HL-60/S4 (cell line): ENCODE measurements around the gene CASQ2.

Experiments
- in situ Hi-C: fragments of 300-500 bp; cut with MboI; formaldehyde crosslinking; loops from 2 replicates; pipeline ENCODE4 v1.14.3; 2022; ENCODE audit warnings: low sequenced_read_pairs

The CASQ2 gene

DNA sequence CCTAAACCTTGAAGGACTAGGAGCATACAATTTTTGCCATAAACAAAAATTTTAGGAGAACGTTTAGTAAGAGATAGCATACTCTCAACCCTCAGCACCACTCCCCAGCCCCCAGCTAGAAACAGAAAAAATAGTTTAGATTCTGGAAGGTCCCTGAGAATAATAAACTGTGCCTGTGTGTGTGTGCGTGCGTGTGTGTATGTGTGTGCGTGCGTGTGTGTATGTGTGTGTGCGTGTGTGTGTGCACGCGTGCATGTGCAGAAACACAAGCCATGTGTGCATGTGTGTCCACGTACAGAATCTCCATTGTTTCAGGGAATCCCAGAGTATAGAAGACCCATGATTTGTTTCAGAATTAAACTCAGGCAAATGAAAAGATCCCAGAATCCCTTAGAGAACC, 62.6 kb downstream of the CASQ2 start:
- in situ Hi-C loops: loop anchor here (5.0 kb wide), 1 partner anchor 99 kb away; no protein-coding TSS in a partner anchor

GRCh38 chr1:115705085-115705951, 63.2 kb downstream of the CASQ2 start:
- in situ Hi-C loops: loop anchor here (5.0 kb wide), 1 partner anchor 98 kb away; no protein-coding TSS in a partner anchor

DNA sequence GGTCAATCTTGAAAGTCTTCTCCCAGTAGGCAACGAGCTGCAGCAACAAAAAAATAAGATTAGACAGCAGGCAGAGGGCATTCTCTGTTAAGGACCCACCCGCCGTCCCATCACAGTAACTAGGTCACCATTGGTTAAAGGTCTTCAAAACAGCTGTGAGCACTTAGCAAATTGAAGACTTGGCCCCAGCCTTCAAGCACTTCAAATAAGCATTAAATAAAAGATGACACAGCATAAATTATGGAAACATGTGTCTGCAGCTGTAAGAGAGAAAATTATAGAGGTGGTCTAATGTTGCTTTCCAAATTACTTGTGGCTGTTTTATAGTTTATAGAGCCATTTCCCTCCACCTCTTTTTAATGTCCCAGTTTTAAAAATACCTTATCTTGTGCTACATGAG, 65.6 kb downstream of the CASQ2 start:
- in situ Hi-C loops: no loop called here

GRCh38 chr1:115701090-115701489, 67.4 kb downstream of the CASQ2 start:
- in situ Hi-C loops: no loop called here

DNA sequence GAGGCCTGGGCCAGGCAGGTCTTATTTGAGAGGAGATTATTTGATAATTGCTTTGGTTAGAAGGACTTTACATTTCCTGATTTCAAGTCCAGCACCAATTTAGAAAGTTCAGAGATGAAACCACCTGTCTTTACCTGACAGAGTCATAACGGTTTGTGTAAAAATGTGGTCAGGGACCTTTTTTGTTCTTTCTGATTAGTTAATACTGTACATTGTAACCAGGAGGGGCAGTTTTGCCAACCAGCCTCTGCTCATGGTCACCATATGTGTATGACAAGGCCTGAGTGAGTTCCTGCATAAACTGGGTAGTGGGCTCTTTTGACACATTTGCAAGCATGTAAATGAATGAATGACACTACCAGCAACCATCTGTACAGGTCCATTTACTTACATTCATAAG, 70.9 kb downstream of the CASQ2 start:
- in situ Hi-C loops: no loop called here

DNA sequence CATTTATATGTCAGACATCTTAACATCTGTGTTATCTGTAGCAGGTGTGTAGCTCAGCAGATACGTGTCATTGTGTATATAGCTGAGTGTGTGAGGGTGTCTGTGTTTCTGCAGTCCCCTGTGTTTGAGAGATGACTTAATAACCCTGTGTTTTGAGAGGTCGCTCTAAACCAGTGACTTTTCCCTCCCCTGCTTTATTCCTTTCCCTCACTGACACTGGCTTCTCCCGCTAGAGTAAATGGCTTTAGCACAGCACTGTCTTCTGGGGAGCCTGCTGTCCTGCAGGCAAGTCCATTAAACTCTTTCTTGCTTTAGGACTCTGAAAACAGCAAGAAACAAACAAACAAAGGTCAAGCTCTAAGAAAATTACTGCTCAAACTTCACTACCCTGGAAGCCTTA, 73.7 kb downstream of the CASQ2 start:
- in situ Hi-C loops: no loop called here

- in situ Hi-C loops: no loop called here
These were observed 76.3 kb downstream of the CASQ2 start for GRCh38 chr1:115692224-115692623.

DNA sequence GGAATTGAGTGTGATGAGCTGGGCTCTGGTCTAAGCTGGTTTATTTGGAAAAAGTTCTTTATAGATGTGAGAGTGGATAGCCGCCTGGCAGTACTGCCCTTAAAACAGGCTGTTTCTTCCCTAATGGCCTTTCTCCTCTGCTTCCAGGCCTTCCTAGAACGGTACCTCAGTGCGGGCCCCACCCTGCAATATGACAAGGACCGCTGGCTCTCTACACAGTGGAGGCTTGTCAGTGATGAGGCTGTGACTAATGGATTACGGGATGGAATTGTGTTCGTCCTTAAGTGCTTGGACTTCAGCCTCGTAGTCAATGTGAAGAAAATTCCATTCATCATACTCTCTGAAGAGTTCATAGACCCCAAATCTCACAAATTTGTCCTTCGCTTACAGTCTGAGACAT, 77.5 kb downstream of the CASQ2 start:
- in situ Hi-C loops: no loop called here

GRCh38 chr1:115687744-115688143, 80.8 kb downstream of the CASQ2 start:
- in situ Hi-C loops: no loop called here

- in situ Hi-C loops: no loop called here
These were observed 83.3 kb downstream of the CASQ2 start for GRCh38 chr1:115685029-115685705.

- in situ Hi-C loops: no loop called here
These were observed 85.7 kb downstream of the CASQ2 start for GRCh38 chr1:115682792-115683191.

GRCh38 chr1:115680730-115681111, 87.8 kb downstream of the CASQ2 start:
- in situ Hi-C loops: no loop called here

DNA sequence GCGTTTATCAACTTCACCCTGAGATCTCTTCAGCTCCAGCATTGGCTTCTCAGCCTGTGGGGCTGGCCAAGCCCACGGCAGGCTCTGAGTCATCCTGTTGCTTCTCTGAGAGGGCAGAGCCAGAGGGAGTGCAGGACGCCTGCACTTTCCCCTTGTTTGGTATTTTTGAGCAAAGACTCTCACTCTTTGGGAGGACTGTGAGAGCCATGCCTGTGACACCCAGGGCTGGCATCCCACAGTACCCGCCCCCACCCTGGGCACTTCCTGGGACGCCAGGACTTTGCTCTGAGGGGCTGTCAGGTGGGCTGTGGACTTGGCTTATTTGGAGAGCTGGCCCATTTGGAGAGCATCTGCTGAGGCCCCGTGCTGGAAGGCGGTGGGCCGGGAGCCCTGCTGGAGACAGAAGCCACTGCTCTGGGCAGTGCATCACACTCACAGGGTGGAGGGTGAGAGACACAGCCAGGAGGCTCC, 89.3 kb downstream of the CASQ2 start:
- in situ Hi-C loops: no loop called here

- in situ Hi-C loops: no loop called here
These were observed 90.4 kb downstream of the CASQ2 start for GRCh38 chr1:115678141-115678540.

GRCh38 chr1:115677565-115677964, 90.9 kb downstream of the CASQ2 start:
- in situ Hi-C loops: no loop called here

- in situ Hi-C loops: no loop called here
These were observed 91.3 kb downstream of the CASQ2 start for GRCh38 chr1:115677182-115677555.

GRCh38 chr1:115676498-115677181, 91.9 kb downstream of the CASQ2 start:
- in situ Hi-C loops: no loop called here

- in situ Hi-C loops: no loop called here
These were observed 96.1 kb downstream of the CASQ2 start for GRCh38 chr1:115672224-115673009.

DNA sequence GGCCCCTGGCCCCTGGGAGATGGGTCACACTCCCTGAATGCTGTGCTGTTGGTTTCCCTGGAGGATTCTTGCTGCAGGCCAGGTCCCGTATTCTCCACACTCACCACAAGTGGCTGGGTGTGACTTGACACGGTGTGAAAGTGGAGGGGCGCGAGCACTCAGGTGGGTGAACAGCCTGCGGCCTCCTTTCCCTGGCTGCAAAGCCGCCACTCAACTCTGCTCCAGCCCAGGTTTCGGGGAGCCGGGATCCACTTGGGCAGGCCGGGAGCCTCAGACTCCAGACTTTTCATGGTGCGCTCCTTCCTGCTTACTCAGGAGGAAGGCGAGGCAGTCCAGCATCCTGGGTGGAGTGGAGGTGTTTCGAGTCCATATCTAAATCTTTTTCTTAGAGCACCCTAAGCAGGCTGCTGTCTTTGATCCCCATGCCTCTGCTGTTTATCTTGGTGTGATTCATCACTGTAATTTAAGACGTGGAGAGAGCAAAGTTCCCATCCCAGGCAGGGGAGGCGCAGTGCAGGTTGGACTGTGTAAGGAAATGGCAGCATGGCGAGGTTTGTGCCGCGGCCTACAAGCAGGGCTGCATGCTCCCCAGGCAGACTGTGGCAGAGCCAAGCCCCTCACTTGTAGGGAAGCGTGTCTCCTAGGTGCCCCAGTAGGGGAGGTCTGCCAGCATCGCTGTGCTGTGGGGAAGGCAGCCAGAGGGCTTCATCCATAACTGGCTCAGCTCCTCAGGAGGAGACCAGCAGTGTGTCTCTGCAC, 97.2 kb downstream of the CASQ2 start:
- in situ Hi-C loops: no loop called here
